NCI-H2196 (cell line): ENCODE data around the gene NUBP1.

Experiments
- DNase-seq: peaks from one replicate; lab custom pipeline; 2025; ENCODE audit not compliant: unreplicated experiment; lab: John Stamatoyannopoulos, UW

The NUBP1 gene

DNA sequence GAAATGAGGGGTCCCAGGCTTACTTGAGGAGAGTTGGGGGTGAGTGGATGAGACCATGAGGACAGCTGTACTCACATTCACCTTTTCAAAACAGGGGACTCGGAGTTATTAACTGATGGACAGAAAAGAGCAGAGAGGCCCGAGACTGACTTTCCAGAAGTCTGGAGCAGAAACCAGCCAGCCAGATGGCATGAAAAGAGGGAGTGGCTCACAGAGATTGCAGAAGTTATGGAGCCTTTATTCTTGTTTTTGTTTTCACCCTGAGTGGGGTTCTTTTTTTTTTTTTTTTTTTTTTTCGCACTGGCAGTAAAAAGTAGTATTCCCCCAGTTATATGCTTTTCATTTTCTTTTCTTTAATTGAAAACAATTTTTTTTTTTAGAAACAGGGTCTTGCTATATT is 56.1 kb downstream of the NUBP1 start:
- DNase-seq, result no peak

- no peak for DNase-seq
Measured at GRCh38 chr16:10805334-10805733, 61.7 kb downstream of the NUBP1 start.

GRCh38 chr16:10806698-10807097 is 63.1 kb downstream of the NUBP1 start:
- DNase-seq, result no peak

DNA sequence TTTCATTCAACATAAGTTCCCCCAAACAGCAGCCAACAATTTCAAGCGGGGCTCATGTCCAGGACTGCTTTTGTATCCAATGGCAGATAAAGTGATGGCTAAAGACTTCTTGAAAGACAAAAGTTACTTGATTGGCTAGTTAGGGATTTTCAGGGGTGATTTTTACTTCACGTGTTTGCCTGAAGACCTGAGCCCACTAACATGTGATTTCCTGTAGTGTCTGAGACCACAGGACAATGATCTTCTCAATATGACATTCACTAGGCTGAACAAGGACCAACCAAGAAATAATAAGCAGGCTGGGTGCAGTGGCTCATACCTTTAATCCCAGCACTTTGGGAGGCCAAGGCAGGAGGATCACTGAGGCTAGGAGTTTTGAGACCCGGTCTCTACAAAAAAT is 64.6 kb downstream of the NUBP1 start:
- DNase-seq, result no peak

GRCh38 chr16:10808850-10809249 is 65.2 kb downstream of the NUBP1 start:
- DNase-seq, result no peak

DNA sequence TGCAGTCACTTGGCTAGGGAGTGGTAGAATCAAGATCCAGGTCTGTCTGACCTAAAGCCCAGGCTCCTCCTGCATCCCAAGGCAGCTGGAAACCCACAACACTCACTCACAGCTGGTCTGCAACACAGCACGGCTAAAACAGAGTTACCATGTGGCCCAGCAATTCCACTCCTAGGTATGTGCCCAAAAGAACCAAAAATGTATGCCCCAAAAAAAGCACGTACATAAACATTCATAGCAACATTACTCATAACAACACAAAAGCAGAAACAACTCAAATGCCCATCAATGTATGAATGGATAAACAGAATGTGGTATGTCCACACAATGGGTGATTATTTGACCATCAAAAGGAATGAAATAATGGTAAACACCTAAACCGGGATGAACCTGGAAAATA is 66.1 kb downstream of the NUBP1 start:
- no peak for DNase-seq

GRCh38 chr16:10812312-10813098 is 68.9 kb downstream of the NUBP1 start:
- DNase-seq, result no peak

GRCh38 chr16:10813099-10813455 is 69.4 kb downstream of the NUBP1 start:
- DNase-seq, result no peak

GRCh38 chr16:10817514-10817913 is 73.9 kb downstream of the NUBP1 start:
- no peak for DNase-seq

DNA sequence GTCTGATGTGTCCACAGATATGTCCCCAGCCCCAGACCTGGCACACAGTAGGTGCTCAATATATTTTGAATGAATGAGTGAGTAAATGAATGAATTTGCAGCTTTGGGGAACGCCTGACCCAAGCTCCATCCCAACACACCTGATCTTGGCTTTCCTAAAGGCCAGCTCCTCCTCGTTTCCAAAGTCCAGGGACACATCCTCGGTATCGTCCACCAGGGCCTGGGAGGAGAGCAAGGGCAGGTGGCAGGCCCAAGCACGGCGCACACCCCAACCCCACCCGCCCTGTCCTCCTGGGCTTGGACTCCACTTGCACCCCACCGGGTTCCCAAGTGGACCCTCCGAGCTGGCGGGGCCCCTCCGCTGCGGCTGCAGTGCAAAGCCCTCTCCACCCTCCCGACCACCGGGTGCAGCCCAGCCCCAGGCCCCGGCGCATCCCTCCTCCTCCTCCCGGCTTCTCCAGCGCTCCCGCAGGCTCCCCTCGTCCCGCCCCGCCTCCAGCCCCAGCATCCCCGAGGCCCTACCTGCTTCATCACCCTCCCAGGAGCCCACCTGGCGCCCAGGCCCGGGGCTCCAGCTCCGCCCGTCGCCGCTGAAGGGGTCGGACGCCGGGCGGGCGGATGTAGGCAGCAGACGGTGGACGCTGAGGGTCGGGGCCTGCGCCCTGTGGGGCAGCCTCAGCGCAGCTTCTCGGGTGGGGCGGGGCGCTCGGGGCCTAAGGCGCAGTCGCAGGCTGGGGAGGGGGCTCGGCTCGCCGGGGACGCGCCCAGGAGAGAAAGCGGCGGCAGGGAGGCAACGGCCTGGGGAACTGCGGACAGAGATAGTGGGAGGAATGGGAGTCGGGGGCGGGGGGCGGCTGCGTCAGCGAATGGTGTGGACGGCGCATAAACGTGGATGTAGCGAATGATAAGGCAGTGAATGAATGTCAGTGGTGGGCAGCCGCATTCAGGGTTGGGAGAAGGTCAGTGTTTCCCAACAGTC is 74.6 kb downstream of the NUBP1 start, which contains the start of gene TVP23A:
Gene TVP23A (minus strand): TSS at position 832 of the 979 bp plus-strand sequence. CDS start 301 bp downstream, at position 531.
- DNase-seq, result no peak
